Right atrium auricular region (tissue), 2 donors: Measurements from ENCODE around the gene PIK3C2G. TPM values are rescaled to one million over a fixed set of nuclear protein-coding genes. Genes with fewer than 3 reads are reported as not detected.
"Not testable (repeated sequence)": the region's sequence is repeated elsewhere in the genome, so short reads cannot be mapped to it uniquely, and the experiment has no call there.

Experiments
- DNase-seq: peaks from one replicate; pipeline ENCODE4 v3.0.0-alpha.2; 2019; ENCODE audit warnings: low spot score
- H3K27ac ChIP-seq, 2 donors: fragments of 200-600 bp; sonication (generic); 1 replicate in 1 of 2; 2 replicates in 1 of 2; pipeline ENCODE4 v1.5.1; 2016 to 2019
- H3K27me3 ChIP-seq, 2 donors: fragments of 200-600 bp; sonication (generic); one replicate each; pipeline versions ENCODE4 v1.5.1 to v1.6.0; 2017 to 2019
- H3K36me3 ChIP-seq: fragments of 200-600 bp; sonication (generic); one replicate; pipeline ENCODE4 v1.5.1; 2016
- H3K4me1 ChIP-seq, 2 donors: fragments of 200-600 bp; sonication (generic); one replicate each; pipeline versions ENCODE4 v1.5.1 to v1.6.0; 2017 to 2019
- H3K4me3 ChIP-seq, 2 donors: fragments of 200-600 bp; sonication (generic); 1 replicate in 1 of 2; 2 replicates in 1 of 2; pipeline ENCODE4 v1.5.1; 2017 to 2019; ENCODE audit warnings: mild to moderate bottlenecking in 1 of 2, moderate library complexity in 1 of 2
- H3K9me3 ChIP-seq, 2 donors: fragments of 200-600 bp; sonication (generic); one replicate each; pipeline ENCODE4 v1.5.1; 2019
- CTCF ChIP-seq, 2 donors: fragments of 200-600 bp; sonication (generic); IDR thresholded peaks; one replicate each; pipeline ENCODE4 v1.5.1; 2019; ENCODE audit warnings: antibody characterized with exemption in 2 of 2
- total RNA-seq, 2 donors: library from RNA; depleted of rRNA; stranded (reverse); fragments of >200 nt; gene quantifications; one replicate each; pipeline ENCODE4 v1.1.0, GENCODE V29; 2016

PIK3C2G gene
- total RNA-seq, 2 donors from 2014 or later, result not detected

GRCh38 chr12:18242380-18243089, 18.8 kb upstream of the PIK3C2G start:
- TF ChIP-seq CTCF (IDR thresholded peaks at IDR 0.05), result no peak
- H3K4me3 ChIP-seq, result no peak overlapping the region
- H3K27me3 ChIP-seq, result no peaks in the 10 kb centered on the region
- H3K36me3 ChIP-seq, result no peaks in the 10 kb centered on the region
- no peaks in the 10 kb centered on the region for H3K4me1 ChIP-seq
- H3K27ac ChIP-seq, result no peak overlapping the region
- no peak for DNase-seq
- H3K9me3 ChIP-seq, result peaks cover 0 to 1% of the 10 kb centered on the region in 2 donors

GRCh38 chr12:18243238-18243637, 18.1 kb upstream of the PIK3C2G start:
- no peak overlapping the region for H3K27ac ChIP-seq
- no peaks in the 10 kb centered on the region for H3K4me1 ChIP-seq
- no peak for DNase-seq
- TF ChIP-seq CTCF (IDR thresholded peaks at IDR 0.05), result no peak
- H3K9me3 ChIP-seq, result no peaks in the 10 kb centered on the region
- H3K4me3 ChIP-seq, result no peak overlapping the region
- no peaks in the 10 kb centered on the region for H3K27me3 ChIP-seq
- H3K36me3 ChIP-seq, result no peaks in the 10 kb centered on the region

- Histone ChIP-seq H3K36me3 (no peaks in the 10 kb centered on the region), H3K4me1 (no peaks in the 10 kb centered on the region), H3K4me3 (no peak overlapping the region), H3K27me3 (no peaks in the 10 kb centered on the region), H3K9me3 (no peaks in the 10 kb centered on the region), H3K27ac (no peak overlapping the region)
- no peak for DNase-seq
- TF ChIP-seq CTCF (IDR thresholded peaks at IDR 0.05), result no peak
Observed at GRCh38 chr12:18246066-18246465, 15.3 kb upstream of the PIK3C2G start.

- peak; percentile 63 to 75 for TF ChIP-seq CTCF (IDR thresholded peaks at IDR 0.05)
- Histone ChIP-seq H3K27me3 (no peaks in the 10 kb centered on the region), H3K9me3 (no peaks in the 10 kb centered on the region), H3K4me3 (no peak overlapping the region), H3K4me1 (no peaks in the 10 kb centered on the region), H3K36me3 (no peaks in the 10 kb centered on the region), H3K27ac (no peak overlapping the region)
- no peak for DNase-seq
Observed at GRCh38 chr12:18250313-18250916, 10.9 kb upstream of the PIK3C2G start.

- no peak for DNase-seq
- Histone ChIP-seq H3K27ac (no peak overlapping the region), H3K4me3 (no peak overlapping the region), H3K36me3 (no peaks in the 10 kb centered on the region), H3K27me3 (no peaks in the 10 kb centered on the region), H3K4me1 (no peaks in the 10 kb centered on the region), H3K9me3 (no peaks in the 10 kb centered on the region)
- no peak for TF ChIP-seq CTCF (IDR thresholded peaks at IDR 0.05)
Observed at GRCh38 chr12:18254081-18254480, 7.2 kb upstream of the PIK3C2G start.

GRCh38 chr12:18255004-18255403, 6.3 kb upstream of the PIK3C2G start:
- not testable (repeated sequence) for H3K9me3 ChIP-seq, H3K36me3 ChIP-seq, H3K4me3 ChIP-seq, H3K27me3 ChIP-seq, H3K27ac ChIP-seq, DNase-seq, H3K4me1 ChIP-seq
